Activated CD8-positive, alpha-beta T cell treated with anti-CD3 and anti-CD28 coated beads for 36 hours (primary cell): ENCODE results near the gene GNPTAB. TPM values are rescaled to one million over a fixed set of nuclear protein-coding genes. Genes with fewer than 3 reads are reported as not detected.

ENCODE experiments used
- ATAC-seq: fragments of 200-7000 bp; cut with Tn5 transposase; one replicate; pipeline ENCODE4 v1.10.0; 2021; ENCODE audit warnings: mild to moderate bottlenecking, moderate library complexity
- CTCF ChIA-PET: fragments of 350-600 bp; sonication (Branson Sonifier 250); formaldehyde crosslinking; loops from one replicate; lab custom pipeline; 2021; ENCODE audit warnings: antibody characterized with exemption; lab: Charles Lee
- POLR2A ChIA-PET: fragments of 350-600 bp; sonication (Branson Sonifier 250); formaldehyde crosslinking; loops from one replicate; lab custom pipeline; 2021; ENCODE audit warnings: antibody characterized with exemption; lab: Charles Lee
- DNase-seq: peaks from one replicate; pipeline ENCODE4 v3.0.0-alpha.2; 2020
- H3K27ac Mint-ChIP-seq: one replicate; pipeline ENCODE4 v1.8.0; 2021; ENCODE audit warnings: mild to moderate bottlenecking, mixed read lengths
- H3K27me3 Mint-ChIP-seq: one replicate; pipeline ENCODE4 v1.8.0; 2021; ENCODE audit warnings: mixed read lengths
- H3K36me3 Mint-ChIP-seq: one replicate; pipeline ENCODE4 v1.8.0; 2021; ENCODE audit warnings: low read depth, mixed read lengths
- H3K4me1 Mint-ChIP-seq: one replicate; pipeline ENCODE4 v1.8.0; 2021; ENCODE audit warnings: low read depth, mixed read lengths
- H3K4me3 Mint-ChIP-seq: one replicate; pipeline ENCODE4 v1.8.0; 2021; ENCODE audit warnings: mild to moderate bottlenecking, moderate library complexity, mixed read lengths
- H3K9me3 Mint-ChIP-seq: one replicate; pipeline ENCODE4 v1.8.0; 2021; ENCODE audit warnings: mixed read lengths
- CTCF ChIP-seq: fragments of 200-600 bp; IDR thresholded peaks from one replicate; pipeline ENCODE4 v1.8.0; 2022; ENCODE audit warnings: antibody characterized with exemption, mild to moderate bottlenecking
- intact Hi-C: fragments of 100-400 bp; cut with micrococcal nuclease; formaldehyde crosslinking; loops from one replicate; pipeline ENCODE4 v1.10.0; 2022
- total RNA-seq, 2 experiments: library from RNA; stranded (reverse); gene quantifications; one replicate each; pipeline ENCODE4 v1.2.3, GENCODE V29; 2021

Gene GNPTAB
- total RNA-seq, 2 experiments from 2014 or later, result 52.4 to 56.9 TPM

- Mint-ChIP-seq H3K27ac (no peak overlapping the region), H3K36me3 (peaks cover 27% of the 10 kb centered on the region), H3K27me3 (no peaks in the 10 kb centered on the region), H3K4me1 (no peaks in the 10 kb centered on the region), H3K9me3 (no peaks in the 10 kb centered on the region), H3K4me3 (no peak overlapping the region)
- DNase-seq (no peak), ATAC-seq (no peak)
- ChIA-PET POLR2A (interaction anchor here (0.7 kb wide), 1 partner anchor 10 kb away, joined by 3 read pairs; no protein-coding TSS in a partner anchor), CTCF (interaction anchor here (1.4 to 7.9 kb wide), 3 partner anchors 10 to 71 kb away, joined by 3 to 199 read pairs (median 17); partner anchors contain the start of gene GNPTAB)
- intact Hi-C loops, result no loop called here
- TF ChIP-seq CTCF, result no peak
These were observed 63.2 kb downstream of the GNPTAB start for GRCh38 chr12:101767537-101767936.

- Mint-ChIP-seq H3K27me3 (no peaks in the 10 kb centered on the region), H3K36me3 (peaks cover 17% of the 10 kb centered on the region), H3K4me1 (no peaks in the 10 kb centered on the region), H3K9me3 (no peaks in the 10 kb centered on the region), H3K4me3 (no peak overlapping the region), H3K27ac (no peak overlapping the region)
- CTCF ChIA-PET, result interaction anchor here (1.0 to 2.0 kb wide), 3 partner anchors 9 to 349 kb away, joined by 3 to 8 read pairs (median 3); no protein-coding TSS in a partner anchor
- ATAC-seq (no peak), DNase-seq (no peak)
- intact Hi-C loops, result no loop called here
- POLR2A ChIA-PET, result no interaction called here
- TF ChIP-seq CTCF, result no peak
These were observed 66.5 kb downstream of the GNPTAB start for GRCh38 chr12:101764051-101764792.

GRCh38 chr12:101763246-101763931 is 67.4 kb downstream of the GNPTAB start:
- Mint-ChIP-seq H3K27ac (no peak overlapping the region), H3K36me3 (peaks cover 15% of the 10 kb centered on the region), H3K27me3 (no peaks in the 10 kb centered on the region), H3K9me3 (no peaks in the 10 kb centered on the region), H3K4me1 (no peaks in the 10 kb centered on the region), H3K4me3 (no peak overlapping the region)
- TF ChIP-seq CTCF, result no peak
- CTCF ChIA-PET, result interaction anchor here (1.2 to 2.0 kb wide), 3 partner anchors 10 to 348 kb away, joined by 3 to 8 read pairs (median 4); partner anchors contain the start of gene GNPTAB
- POLR2A ChIA-PET, result no interaction called here
- DNase-seq, result no peak
- intact Hi-C loops, result no loop called here
- no peak for ATAC-seq

- H3K36me3 Mint-ChIP-seq, result peaks cover 14% of the 10 kb centered on the region
- no peak overlapping the region for H3K4me3 Mint-ChIP-seq
- ATAC-seq, result no peak
- TF ChIP-seq CTCF, result no peak
- no peak overlapping the region for H3K27ac Mint-ChIP-seq
- ChIA-PET POLR2A (no interaction called here), CTCF (interaction anchor here (0.6 to 3.4 kb wide), 7 partner anchors 10 to 351 kb away, joined by 3 to 36 read pairs (median 4); partner anchors contain the start of gene GNPTAB)
- intact Hi-C loops, result no loop called here
- no peaks in the 10 kb centered on the region for H3K27me3 Mint-ChIP-seq
- H3K4me1 Mint-ChIP-seq, result no peaks in the 10 kb centered on the region
- no peaks in the 10 kb centered on the region for H3K9me3 Mint-ChIP-seq
- DNase-seq, result no peak
These were observed 69.0 kb downstream of the GNPTAB start for GRCh38 chr12:101761781-101762180.
